GM18907 (cell line): ENCODE results near the gene SYNE1.
"Not testable (repeated sequence)": the region's sequence is repeated elsewhere in the genome, so short reads cannot be mapped to it uniquely, and the experiment has no call there.

Experiments
- ATAC-seq: cut with Tn5 transposase; IDR thresholded peaks from one replicate; pipeline ENCODE4 v1.9.1; 2021; ENCODE audit warnings: mild to moderate bottlenecking, moderate library complexity; ENCODE audit not compliant: unreplicated experiment

The SYNE1 gene

DNA sequence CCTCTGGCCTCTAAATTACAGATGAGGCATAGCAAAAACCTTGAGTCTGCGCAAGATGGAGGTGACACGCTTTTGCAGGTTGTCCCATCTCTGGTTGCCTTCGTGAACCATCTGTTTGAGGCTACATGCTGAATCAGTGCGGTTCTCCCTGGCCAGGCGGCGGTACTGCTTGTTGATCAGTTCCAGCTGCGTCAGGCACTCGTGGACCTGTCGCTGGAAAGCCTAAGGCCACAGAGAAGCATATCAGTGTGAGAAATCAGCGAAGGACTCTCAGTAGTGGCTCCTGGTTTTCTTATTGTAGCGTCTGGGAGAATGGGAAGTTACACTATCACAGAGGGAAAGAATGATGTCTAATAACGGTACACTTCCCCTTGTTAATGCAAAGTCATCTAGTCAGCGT, 485.2 kb downstream of the SYNE1 start:
- no peak for ATAC-seq

- ATAC-seq = no peak
Measured at GRCh38 chr6:152150196-152150595, 487.0 kb downstream of the SYNE1 start.

DNA sequence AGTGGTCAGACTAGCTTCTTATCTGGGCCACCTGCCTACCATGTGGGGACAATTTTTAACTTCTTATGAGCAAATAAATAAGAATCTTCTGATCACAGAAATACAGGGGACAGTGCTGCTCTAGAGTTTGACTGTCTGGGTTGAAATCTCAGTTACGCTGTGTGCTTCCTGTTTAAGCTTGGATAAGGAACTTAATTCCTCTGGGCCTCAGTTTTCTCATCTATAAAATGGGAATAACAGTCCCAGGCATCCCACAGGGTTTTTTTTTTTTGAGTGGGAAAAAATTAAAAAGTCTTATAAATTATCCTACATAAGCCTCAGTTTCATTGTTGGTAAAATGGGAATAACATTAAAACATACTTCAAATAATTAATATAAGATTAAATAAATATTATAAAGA, 488.8 kb downstream of the SYNE1 start:
- ATAC-seq = no peak

DNA sequence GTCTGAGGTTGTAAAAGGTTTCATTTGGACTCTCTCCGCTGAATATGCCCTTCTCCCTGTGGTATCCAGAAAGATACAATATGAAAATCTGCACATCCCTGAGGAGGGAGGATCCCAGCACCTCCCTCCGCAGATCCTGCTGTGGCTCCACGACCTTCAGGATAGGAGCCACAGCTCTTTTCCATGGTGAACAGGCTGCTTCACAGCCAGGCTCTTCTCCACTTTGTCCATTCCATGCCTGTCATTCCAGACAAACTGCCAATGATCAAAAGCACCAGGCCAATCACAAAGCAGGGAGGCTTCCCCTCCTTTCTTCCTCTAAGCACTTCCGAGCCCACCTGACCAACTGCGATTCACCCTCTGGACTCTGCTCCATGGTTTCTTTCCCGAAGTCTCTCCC, 489.9 kb downstream of the SYNE1 start:
- no peak for ATAC-seq

DNA sequence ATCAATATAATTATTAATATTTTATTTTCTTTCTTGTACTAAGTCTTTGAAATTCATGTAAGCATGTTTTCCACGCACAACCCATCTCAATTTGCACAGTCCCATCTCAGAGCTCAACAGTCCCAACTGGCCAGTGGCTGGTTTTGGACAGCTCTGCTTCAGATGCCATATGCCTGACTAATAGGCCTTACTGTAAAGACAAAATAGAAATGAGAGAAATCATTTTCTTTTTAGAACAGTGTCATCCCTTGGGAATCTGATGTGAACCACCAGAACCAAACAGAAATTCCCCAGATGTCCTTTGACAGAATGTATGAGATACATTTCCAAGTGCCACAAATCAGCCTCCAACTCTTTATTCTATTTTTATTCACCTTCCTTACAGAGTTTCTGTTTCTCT, 490.8 kb downstream of the SYNE1 start:
- no peak for ATAC-seq

GRCh38 chr6:152143359-152143758, 493.8 kb downstream of the SYNE1 start:
- no peak for ATAC-seq

GRCh38 chr6:152142105-152142504, 495.1 kb downstream of the SYNE1 start:
- ATAC-seq = no peak

GRCh38 chr6:152138344-152138743, 498.8 kb downstream of the SYNE1 start:
- not testable (repeated sequence) for ATAC-seq

DNA sequence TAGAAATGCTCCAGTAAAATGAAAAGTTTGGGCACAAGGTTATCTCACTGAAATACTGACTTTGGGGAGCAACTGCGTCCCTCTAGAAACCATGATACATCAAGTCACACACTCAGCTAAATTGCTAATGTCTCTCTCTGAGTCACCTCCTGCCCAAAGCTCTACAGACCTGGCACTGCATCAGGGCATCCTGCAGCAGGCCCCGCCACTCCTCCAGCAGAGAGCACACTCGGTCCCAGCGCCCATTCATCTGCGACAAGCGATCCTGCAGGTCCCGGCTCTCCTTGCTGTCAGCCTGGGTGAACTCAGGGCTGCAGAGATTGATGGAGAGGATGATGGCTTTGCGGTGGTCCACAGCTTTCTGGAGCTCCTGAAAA, 500.7 kb downstream of the SYNE1 start:
- no peak for ATAC-seq

DNA sequence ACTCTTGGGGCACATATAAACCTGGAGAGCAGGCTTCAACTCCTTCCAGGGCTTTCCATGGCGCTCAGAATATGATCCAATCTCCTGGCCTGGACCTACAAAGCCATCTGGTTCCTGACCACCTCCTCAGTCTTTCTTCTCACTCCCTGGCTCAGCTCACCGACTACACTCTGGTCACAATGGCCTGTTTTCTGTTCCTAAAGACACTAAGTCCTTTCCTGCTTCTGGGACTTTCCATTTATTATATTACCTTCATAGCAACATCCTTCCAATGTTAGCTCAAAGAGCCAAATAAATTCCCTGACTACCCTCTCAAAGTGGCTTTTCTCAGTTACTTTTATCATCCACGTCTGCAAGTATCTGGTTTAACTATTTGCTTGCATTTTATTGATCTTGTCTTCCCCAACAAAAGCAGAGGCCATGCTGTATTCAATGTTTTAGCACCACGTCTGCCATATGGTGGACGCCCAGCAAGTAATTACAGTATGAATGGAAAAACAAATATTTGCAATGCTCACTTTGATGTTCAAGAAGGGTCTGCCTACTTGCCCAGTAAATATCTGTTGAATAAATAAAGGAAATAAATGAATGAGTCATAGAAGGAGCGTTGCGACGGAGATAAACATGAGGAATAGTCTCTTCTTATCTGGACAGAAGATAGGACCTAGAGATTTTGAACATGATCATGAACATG, 501.3 kb downstream of the SYNE1 start:
- ATAC-seq = no peak

DNA sequence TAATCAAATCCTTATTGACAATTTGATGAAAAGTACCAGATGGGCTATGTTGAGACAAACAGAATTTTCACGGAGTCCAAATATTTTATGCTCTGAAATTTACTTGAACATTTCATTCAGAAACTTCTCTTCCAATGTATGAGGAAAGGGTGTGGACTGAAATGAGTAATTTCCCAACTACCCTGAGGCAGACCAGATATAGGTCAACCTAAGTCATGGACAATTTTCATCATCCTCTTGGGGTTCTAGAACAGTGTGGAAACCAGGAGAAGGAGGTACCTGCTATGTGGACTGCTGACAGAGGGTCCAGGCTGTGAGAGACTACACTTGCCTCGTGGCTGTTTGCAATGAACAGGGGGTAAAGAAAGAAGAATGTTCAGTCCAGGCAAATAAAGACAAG, 506.7 kb downstream of the SYNE1 start:
- no peak for ATAC-seq

GRCh38 chr6:152129691-152130151, 507.4 kb downstream of the SYNE1 start:
- ATAC-seq = no peak

DNA sequence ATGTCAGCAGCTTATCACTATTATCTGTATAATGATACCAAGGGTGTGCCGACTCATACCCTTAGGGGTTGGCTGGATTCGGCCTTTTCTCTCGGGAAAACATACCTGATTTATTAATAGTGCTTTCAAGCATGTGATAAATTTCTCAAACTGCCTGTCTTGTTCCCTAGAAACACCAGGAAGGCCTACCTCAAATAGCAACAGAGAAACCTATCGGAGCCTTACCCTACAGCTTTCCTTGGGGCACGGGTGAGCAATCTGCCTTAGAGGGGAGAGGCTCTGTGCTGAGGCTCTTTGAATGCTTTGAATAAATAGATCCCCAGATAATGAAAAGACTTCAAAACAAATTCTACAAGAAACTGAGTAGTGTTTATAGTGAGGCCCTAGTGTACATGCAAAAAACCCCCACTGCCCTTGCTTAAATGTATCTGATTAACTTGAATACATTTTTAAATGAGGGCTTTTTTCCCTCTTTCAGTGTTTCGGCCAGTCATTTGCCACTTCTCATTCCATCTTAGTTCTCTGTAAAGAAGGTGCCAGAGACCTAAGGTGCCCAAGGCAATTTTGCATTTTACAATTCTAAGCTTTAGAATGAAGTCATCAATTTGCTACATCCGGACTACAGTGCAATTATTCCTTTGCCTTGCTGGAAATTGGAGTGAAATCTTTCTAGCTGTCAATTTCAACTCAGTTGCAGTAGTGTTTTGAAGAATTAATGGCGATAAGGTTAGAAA, 509.6 kb downstream of the SYNE1 start:
- no peak for ATAC-seq

GRCh38 chr6:152124429-152125074, 512.6 kb downstream of the SYNE1 start:
- no peak for ATAC-seq

DNA sequence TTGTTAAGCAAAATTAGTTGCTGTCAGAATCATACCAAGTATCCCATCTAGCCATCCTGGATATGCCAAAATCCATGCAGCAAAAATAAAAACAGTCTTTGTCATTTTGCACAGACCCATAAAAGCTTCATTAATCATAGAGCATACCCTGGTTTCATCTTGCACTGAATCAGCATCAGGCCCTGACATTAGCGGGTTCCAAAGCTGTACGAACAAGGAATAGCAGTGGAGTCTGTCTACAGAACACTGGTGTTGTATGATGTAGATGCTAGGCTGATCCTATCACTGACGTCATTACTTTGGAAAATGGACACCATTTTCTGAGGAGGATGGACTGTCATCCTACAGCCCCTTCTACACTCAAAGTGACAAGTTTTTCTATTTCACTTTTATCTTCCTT, 514.1 kb downstream of the SYNE1 start:
- ATAC-seq = no peak

DNA sequence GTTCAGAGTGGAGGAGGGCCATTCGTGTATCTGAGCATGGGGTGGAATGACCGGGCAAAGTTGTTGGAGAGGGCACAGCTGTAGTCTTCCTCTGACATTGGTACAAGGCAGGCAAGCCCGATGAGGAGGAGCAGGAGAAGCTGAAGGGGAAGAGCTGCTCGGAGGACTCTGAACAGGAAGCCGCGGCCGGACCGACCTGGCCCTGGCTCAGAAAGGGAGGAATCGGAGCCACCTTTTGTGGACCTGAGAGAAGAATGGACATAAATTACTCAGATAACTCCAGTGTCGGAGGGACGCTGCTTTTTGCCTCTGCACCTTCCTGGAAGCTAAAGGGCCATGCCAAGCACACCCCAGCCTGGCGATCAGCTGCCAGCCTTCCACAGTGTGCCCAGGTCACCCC, 514.7 kb downstream of the SYNE1 start:
- no peak for ATAC-seq

- no peak for ATAC-seq
Measured at GRCh38 chr6:152121910-152122309, 515.3 kb downstream of the SYNE1 start.

GRCh38 chr6:152119831-152120230, 517.3 kb downstream of the SYNE1 start:
- no peak for ATAC-seq

GRCh38 chr6:152118678-152119077, 518.5 kb downstream of the SYNE1 start:
- ATAC-seq = no peak

- no peak for ATAC-seq
Measured at GRCh38 chr6:152118224-152118623, 518.9 kb downstream of the SYNE1 start.

DNA sequence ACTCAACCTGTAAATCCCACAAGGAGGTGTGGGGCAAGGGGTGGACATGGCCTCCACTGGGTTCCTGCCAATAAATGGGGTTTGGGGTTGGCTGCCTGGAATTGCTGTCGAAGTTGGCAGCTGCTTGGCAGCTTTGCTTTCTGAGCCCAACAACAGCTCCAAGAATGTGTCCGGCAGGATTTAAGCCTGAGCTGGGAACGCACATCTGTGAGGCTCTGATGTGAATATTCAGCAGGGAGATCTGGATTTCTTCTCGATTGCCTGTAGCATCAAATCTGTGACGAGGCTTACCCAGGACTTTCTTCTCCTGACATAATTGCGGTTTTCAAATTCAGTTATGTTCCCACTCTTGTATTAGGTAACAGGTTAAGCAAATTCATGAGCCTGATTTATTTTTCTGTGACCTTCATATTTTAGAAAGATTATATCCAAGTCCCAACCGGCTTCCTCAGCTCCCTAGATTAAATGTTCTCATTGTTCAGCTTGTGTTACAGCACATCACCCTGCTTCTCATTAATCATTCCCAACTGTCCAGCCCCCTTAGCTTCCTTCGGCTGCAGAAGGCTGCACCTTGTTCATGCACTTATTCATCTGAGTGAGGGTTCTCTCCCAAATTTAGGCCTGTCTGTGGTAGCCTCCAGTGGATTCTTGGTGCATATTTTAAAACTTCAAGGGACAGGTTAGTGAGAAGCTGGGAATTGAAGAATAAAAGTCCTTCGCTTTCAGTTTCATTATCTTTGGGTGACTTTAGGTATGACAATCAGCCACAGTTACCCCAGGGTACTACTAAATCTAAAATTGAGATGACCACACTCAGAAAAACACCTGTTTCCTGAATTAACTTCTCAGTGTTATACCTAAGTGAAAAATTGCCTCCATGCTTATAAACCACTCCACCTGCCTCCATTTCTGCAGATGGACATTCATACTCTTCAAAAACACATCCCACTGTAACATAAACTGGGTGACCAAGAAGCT, 519.7 kb downstream of the SYNE1 start:
- ATAC-seq = peak; percentile 70
